Urinary bladder (tissue), 4 donors: ENCODE results near the gene FBXL3. TPM values are rescaled to one million over a fixed set of nuclear protein-coding genes. Genes with fewer than 3 reads are reported as not detected.
"Not testable (repeated sequence)": the region's sequence is repeated elsewhere in the genome, so short reads cannot be mapped to it uniquely, and the experiment has no call there.

Experiments used
- DNase-seq: peaks from one replicate; pipeline ENCODE4 v3.0.0-alpha.2; 2015; ENCODE audit errors: extremely low spot score
- H3K27ac ChIP-seq: one replicate; pipeline ENCODE4 v1.5.1; 2013; ENCODE audit warnings: low read depth, mild to moderate bottlenecking, moderate library complexity
- H3K36me3 ChIP-seq: one replicate; pipeline ENCODE4 v1.6.1; 2013; ENCODE audit warnings: mild to moderate bottlenecking, moderate library complexity; ENCODE audit not compliant: insufficient read depth
- H3K4me1 ChIP-seq: one replicate; pipeline ENCODE4 v1.6.1; 2013; ENCODE audit warnings: mild to moderate bottlenecking, moderate library complexity; ENCODE audit not compliant: insufficient read depth
- H3K4me3 ChIP-seq: one replicate; pipeline ENCODE4 v1.5.1; 2013; ENCODE audit warnings: low read depth, low read length
- WGBS: extraction: QIAGEN DNeasy Blood & Tissue Kit; methylation state at CpG from one replicate; pipeline ENCODE4 v1.1.7; 2013; 5-methylcytosine and 5-hydroxymethylcytosine counted together
- polyA plus RNA-seq: library from polyadenylated mRNA; stranded (reverse); fragments of 200-250 nt; gene quantifications from one replicate; pipeline ENCODE4 v1.2.3, GENCODE V29; 2013
- total RNA-seq: library from RNA; depleted of rRNA; stranded (reverse); fragments of >200 nt; gene quantifications from one replicate; pipeline ENCODE4 v1.2.3, GENCODE V29; 2014
- donor health status: healthy with polysubstance abuse.
- donor health status: healthy.

Gene FBXL3
- total and polyA plus RNA-seq, 2 donors: 33.0 to 122 TPM

DNA sequence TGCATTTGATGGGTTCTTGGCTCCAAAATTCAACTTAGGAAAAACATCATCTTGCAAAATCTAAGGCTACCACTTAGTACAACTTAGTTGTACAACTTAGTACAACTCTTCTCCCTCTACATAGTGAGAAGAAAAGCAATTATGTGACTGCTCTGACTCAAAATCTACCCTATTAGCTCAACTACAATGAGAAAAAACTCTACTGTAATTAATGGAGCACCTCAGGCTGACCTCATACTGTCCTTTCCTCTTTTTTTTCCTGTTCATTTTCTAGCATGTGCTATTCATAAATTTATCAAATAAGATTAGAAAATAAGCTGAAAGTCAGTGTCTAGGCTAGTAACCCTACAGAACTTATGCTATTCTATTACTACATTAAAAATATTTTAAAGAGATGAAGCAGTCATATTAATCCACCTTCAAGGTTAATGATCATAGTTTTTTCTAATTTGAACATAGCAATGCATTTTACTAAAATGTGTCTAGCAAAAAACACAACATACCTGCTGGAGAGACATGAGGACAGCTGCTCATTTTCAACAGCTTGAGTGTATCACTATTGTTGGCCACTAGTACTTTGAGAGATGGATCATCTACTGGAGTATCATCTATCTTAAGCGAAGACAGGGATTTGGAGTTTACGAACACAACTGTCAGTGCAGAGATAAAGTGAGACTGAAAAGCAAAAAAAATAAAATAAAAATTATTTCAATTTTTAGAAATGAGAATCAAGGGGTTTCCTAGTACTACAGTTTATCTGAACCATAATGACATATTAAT is 11.9 kb downstream of the FBXL3 start:
- Histone ChIP-seq H3K4me3 (no peak overlapping the region), H3K4me1 (no peaks in the 10 kb centered on the region), H3K27ac (no peak overlapping the region), H3K36me3 (peaks cover 5% of the 10 kb centered on the region)
- WGBS: 85% methylated on average over 2 of the region's 2 CpGs
- no peak for DNase-seq

- Histone ChIP-seq H3K27ac (no peak overlapping the region), H3K4me3 (no peak overlapping the region), H3K36me3 (peaks cover 8% of the 10 kb centered on the region), H3K4me1 (peaks cover 2% of the 10 kb centered on the region)
- WGBS: 82% methylated on average over 2 of the region's 2 CpGs
- no peak for DNase-seq
Measured at GRCh38 chr13:77013853-77014542, 13.0 kb downstream of the FBXL3 start.

DNA sequence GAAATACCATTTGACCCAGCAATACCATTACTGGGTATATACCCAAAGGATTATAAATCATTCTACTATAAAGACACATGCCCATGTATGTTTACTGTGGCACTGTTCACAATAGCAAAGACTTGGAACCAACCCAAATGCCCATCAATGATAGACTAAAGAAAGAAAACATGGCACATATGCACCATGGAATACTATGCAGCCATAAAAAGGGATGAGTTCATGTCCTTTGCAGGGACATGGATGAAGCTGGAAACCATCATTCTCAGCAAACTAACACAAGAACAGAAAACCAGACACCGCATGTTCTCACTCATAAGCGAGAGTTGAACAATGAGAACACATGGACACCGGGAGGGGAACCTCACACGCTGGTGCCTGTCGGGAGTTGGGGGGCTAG is 17.2 kb downstream of the FBXL3 start:
- H3K27ac ChIP-seq, H3K36me3 ChIP-seq, DNase-seq, H3K4me1 ChIP-seq, H3K4me3 ChIP-seq: not testable (repeated sequence)
- 89% methylated on average over 5 of the region's 5 CpGs for WGBS

- Histone ChIP-seq H3K27ac (no peak overlapping the region), H3K4me1 (peaks cover 2% of the 10 kb centered on the region), H3K4me3 (no peak overlapping the region), H3K36me3 (peaks cover 8% of the 10 kb centered on the region)
- DNase-seq: no peak
- WGBS: 89% methylated on average over 2 of the region's 2 CpGs
Measured at GRCh38 chr13:77009011-77009410, 17.9 kb downstream of the FBXL3 start.

DNA sequence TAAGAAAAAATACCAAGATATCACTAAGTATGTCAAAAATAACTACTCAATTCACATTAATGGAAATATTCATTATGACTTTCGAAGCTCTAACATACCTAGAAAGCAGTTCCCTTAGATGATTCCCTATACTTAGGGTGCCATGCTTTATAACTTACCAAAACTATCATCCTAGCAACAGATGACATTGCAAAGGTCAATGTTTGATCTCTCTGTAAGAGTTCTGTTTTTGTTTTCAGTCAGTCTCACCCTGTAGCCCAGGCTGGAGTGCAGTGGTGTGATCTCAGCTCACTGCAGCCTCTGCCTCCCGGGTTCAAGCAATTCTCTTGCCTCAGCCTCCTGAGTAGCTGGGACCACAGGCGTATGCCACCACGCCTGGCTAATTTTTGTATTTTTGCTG is 18.6 kb downstream of the FBXL3 start:
- WGBS: 93% methylated on average over 4 of the region's 4 CpGs
- not testable (repeated sequence) for H3K36me3 ChIP-seq, H3K4me1 ChIP-seq, H3K27ac ChIP-seq, DNase-seq, H3K4me3 ChIP-seq

DNA sequence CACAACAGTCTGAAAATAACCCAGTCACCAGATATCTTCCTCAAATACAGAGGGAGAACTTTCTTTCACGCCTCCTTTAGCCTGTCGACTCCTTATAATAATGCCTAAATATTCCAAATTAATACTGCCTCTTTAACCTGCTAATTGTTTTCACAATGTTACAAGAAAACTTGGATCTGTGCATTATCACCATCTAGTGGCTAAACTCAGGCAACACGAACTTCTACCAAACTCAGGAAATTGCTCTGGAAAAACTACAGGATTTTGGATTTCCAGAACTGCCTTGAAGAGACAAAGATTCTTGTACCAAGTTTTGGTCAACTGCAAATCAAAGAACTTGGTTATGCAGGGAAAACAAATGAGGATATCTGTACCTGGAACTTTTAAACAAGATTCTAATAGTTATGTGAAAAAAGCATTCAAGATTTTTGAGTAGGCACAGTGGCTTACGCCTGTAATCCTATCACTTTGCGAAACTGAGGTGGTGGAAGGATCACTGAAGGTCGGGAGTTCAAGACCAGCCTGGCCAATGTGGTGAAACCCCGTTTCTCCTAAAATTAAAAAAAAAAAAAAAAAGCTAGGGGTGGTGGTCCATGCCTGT is 24.3 kb downstream of the FBXL3 start:
- no peak for DNase-seq
- Histone ChIP-seq H3K4me3 (no peak overlapping the region), H3K27ac (no peak overlapping the region), H3K36me3 (peaks cover 4% of the 10 kb centered on the region), H3K4me1 (no peaks in the 10 kb centered on the region)
- WGBS: 66% methylated on average over 7 of the region's 7 CpGs

- Histone ChIP-seq H3K27ac (no peak overlapping the region), H3K4me1 (no peaks in the 10 kb centered on the region), H3K4me3 (no peak overlapping the region), H3K36me3 (no peaks in the 10 kb centered on the region)
- 44% methylated on average over 4 of the region's 4 CpGs for WGBS
- DNase-seq: no peak
Measured at GRCh38 chr13:77001963-77002587, 24.9 kb downstream of the FBXL3 start.

DNA sequence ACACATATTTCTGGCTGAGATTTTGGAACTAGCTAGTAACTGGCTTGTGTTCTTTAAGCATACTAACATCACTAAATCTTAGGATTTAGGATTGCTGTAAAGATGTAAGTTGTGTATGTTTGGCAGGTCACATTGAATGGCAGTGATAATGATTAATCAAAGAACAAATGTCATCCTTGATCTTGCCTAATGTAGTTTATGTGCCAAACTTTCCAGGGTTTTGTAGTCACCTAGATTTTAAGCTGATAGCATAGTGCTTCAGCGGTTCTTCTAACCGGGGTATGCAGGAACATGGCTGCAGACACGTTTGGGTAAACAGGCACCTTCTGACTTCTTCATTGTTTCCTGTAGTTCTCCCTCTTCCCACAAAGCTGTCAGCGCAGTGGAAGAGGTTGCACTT is 25.4 kb downstream of the FBXL3 start:
- DNase-seq: no peak
- Histone ChIP-seq H3K27ac (no peak overlapping the region), H3K4me1 (no peaks in the 10 kb centered on the region), H3K36me3 (no peaks in the 10 kb centered on the region), H3K4me3 (no peak overlapping the region)
- 44% methylated on average over 4 of the region's 4 CpGs for WGBS

- Histone ChIP-seq H3K27ac (no peak overlapping the region), H3K4me1 (no peaks in the 10 kb centered on the region), H3K36me3 (no peaks in the 10 kb centered on the region), H3K4me3 (no peak overlapping the region)
- 24% methylated on average over 1 of the region's 1 CpG for WGBS
- no peak for DNase-seq
Measured at GRCh38 chr13:77000475-77000874, 26.5 kb downstream of the FBXL3 start.

DNA sequence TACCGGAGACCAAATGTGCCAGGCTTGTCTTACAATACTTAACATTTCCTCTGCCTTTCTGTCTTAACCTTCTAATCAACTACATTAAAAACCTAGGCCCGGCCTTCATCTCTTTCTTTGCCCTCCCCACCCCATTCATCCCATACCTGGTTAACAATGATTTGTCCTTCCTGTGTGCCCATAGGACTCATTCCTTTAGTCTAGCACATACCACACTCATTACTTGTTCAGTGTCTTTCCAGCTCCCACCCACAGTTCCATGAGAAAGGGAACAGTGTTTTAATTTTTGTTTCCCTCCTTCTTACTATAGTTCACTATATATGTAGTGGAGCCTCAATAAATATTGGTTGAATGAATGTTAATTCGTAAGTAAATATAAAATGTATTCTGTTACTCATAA is 32.7 kb downstream of the FBXL3 start:
- H3K4me1 ChIP-seq: no peaks in the 10 kb centered on the region
- H3K36me3 ChIP-seq: no peaks in the 10 kb centered on the region
- no peak overlapping the region for H3K4me3 ChIP-seq
- DNase-seq: no peak
- WGBS: 92% methylated on average over 3 of the region's 3 CpGs
- H3K27ac ChIP-seq: no peak overlapping the region

- Histone ChIP-seq H3K27ac (no peak overlapping the region), H3K4me3 (no peak overlapping the region), H3K4me1 (no peaks in the 10 kb centered on the region), H3K36me3 (no peaks in the 10 kb centered on the region)
- no peak for DNase-seq
- 84% methylated on average over 5 of the region's 5 CpGs for WGBS
Measured at GRCh38 chr13:76993473-76993872, 33.5 kb downstream of the FBXL3 start.

- Histone ChIP-seq H3K4me1 (no peaks in the 10 kb centered on the region), H3K4me3 (peak overlapping the region; percentile 80), H3K27ac (no peak overlapping the region), H3K36me3 (no peaks in the 10 kb centered on the region)
- WGBS: 38% methylated on average over 3 of the region's 3 CpGs
- DNase-seq: no peak
Measured at GRCh38 chr13:76993021-76993420, 33.9 kb downstream of the FBXL3 start.

DNA sequence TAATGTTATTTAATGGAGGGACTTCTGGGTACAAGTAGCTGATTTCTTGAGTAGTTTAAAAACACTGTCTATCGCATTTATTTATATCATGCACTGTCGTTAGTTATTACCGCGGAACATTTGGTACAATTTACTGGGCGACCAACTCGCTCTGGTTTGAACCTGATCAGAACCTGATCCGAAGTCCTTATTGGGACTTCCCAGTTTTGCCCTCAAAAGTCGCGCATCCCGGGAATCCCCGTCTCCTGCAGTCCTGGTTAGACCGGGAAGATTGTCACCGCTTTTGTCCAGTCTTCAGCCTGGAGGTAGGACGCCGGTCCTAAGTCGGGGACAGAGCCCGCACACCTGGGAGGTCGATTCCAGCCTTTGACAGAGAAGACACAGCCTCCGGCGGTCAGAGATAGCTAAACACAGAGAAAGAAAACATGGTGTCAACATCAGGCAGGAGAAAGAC is 34.4 kb downstream of the FBXL3 start:
- DNase-seq: no peak
- no peaks in the 10 kb centered on the region for H3K36me3 ChIP-seq
- no peaks in the 10 kb centered on the region for H3K4me1 ChIP-seq
- H3K4me3 ChIP-seq: peak overlapping the region; percentile 80
- H3K27ac ChIP-seq: peak overlapping the region; percentile 97
- WGBS: 1% methylated on average over 20 of the region's 20 CpGs
